ENCODE measurements around the gene SPEG. TPM values are rescaled to one million over a fixed set of nuclear protein-coding genes. Genes with fewer than 3 reads are reported as not detected.
A peak's percentile ranks its signal among the peaks of the same experiment; 100 is the strongest.

SPEG gene
- polyA plus RNA-seq, 3 donors, result not detected

GRCh38 chr2:219443697-219444023 lies 9.0 kb downstream of the SPEG start:
- Mint-ChIP-seq H3K27ac (no peak overlapping the region), H3K4me3 (peak overlapping the region in 1 of 2 donors; percentile 65), H3K9me3 (peaks cover 0 to 9% (median 3%) of the 10 kb centered on the region in 7 donors), H3K36me3 (peaks cover 0 to 3% of the 10 kb centered on the region in 2 donors), H3K4me1 (peaks cover 3% of the 10 kb centered on the region), H3K27me3 (ENCODE audit: low read depth in 3 of 3) (peaks cover 49 to 69% (median 62%) of the 10 kb centered on the region in 3 donors)
- no peak for DNase-seq
- Histone ChIP-seq H3K27ac (ENCODE audit: low read depth in 1 of 2, low read length in 2 of 2) (no peak overlapping the region), H3K9ac (ENCODE audit: insufficient read depth, low read length, poor library complexity, severe bottlenecking) (no peak overlapping the region), H3K4me3 (replicated peaks in 1 of 3; ENCODE audit: low read depth in 2 of 3, low read length in 3 of 3) (no peak overlapping the region), H2AFZ (ENCODE audit: insufficient read depth, low read depth, low read length, poor library complexity, severe bottlenecking) (no peak overlapping the region), H3K27me3 (ENCODE audit: control insufficient read depth in 2 of 2, insufficient read depth in 2 of 2, low read length in 2 of 2) (peaks cover 20 to 74% of the 10 kb centered on the region in 2 donors), H3K4me1 (ENCODE audit: control insufficient read depth in 1 of 2, insufficient read depth in 2 of 2, low read length in 2 of 2) (no peaks in the 10 kb centered on the region), H3K36me3 (replicated peaks in 1 of 2; ENCODE audit: control insufficient read depth in 1 of 2, insufficient read depth in 2 of 2, low read length in 2 of 2) (no peaks in the 10 kb centered on the region), H3K4me2 (replicated peaks; ENCODE audit: extremely low read depth, low read length, poor library complexity, severe bottlenecking) (no peak overlapping the region), H3K9me3 (replicated peaks in 1 of 2; ENCODE audit: control insufficient read depth in 1 of 2, insufficient read depth in 1 of 2, low read length in 2 of 2) (peaks cover 0 to 10% of the 10 kb centered on the region in 2 donors), H4K20me1 (ENCODE audit: insufficient read depth, low read length) (no peaks in the 10 kb centered on the region), H3K79me2 (ENCODE audit: insufficient read depth, low read length) (no peaks in the 10 kb centered on the region)
- 85% methylated on average over 2 of the region's 3 CpGs for WGBS (ENCODE audit: insufficient coverage)
- intact Hi-C loops (cut with micrococcal nuclease), result no loop called here
- TF ChIP-seq CTCF (IDR thresholded peaks at IDR 0.05), result no peak

GRCh38 chr2:219444566-219445091 lies 10.0 kb downstream of the SPEG start:
- intact Hi-C loops (cut with micrococcal nuclease), result no loop called here
- H3K9me3 ChIP-seq (replicated peaks in 1 of 2; ENCODE audit: control insufficient read depth in 1 of 2, insufficient read depth in 1 of 2, low read length in 2 of 2), result peaks cover 0 to 10% of the 10 kb centered on the region in 2 donors
- Mint-ChIP-seq H3K27me3 (ENCODE audit: low read depth in 3 of 3) (peaks cover 54 to 79% (median 71%) of the 10 kb centered on the region in 3 donors), H3K27ac (no peak overlapping the region), H3K4me1 (peaks cover 3% of the 10 kb centered on the region), H3K4me3 (no peak overlapping the region), H3K36me3 (peaks cover 0 to 3% of the 10 kb centered on the region in 2 donors), H3K9me3 (peaks cover 0 to 9% (median 3%) of the 10 kb centered on the region in 7 donors)
- no peaks in the 10 kb centered on the region for H4K20me1 ChIP-seq (ENCODE audit: insufficient read depth, low read length)
- WGBS (ENCODE audit: insufficient coverage), result 91% methylated on average over 23 of the region's 23 CpGs
- peaks cover 24 to 76% of the 10 kb centered on the region in 2 donors for H3K27me3 ChIP-seq (ENCODE audit: control insufficient read depth in 2 of 2, insufficient read depth in 2 of 2, low read length in 2 of 2)
- DNase-seq, result no peak
- no peak overlapping the region for H3K9ac ChIP-seq (ENCODE audit: insufficient read depth, low read length, poor library complexity, severe bottlenecking)
- H3K36me3 ChIP-seq (replicated peaks in 1 of 2; ENCODE audit: control insufficient read depth in 1 of 2, insufficient read depth in 2 of 2, low read length in 2 of 2), result no peaks in the 10 kb centered on the region
- TF ChIP-seq CTCF (IDR thresholded peaks at IDR 0.05), result no peak
- no peak overlapping the region for H3K4me2 ChIP-seq (replicated peaks; ENCODE audit: extremely low read depth, low read length, poor library complexity, severe bottlenecking)
- no peak overlapping the region for H3K4me3 ChIP-seq (replicated peaks in 1 of 3; ENCODE audit: low read depth in 2 of 3, low read length in 3 of 3)
- no peaks in the 10 kb centered on the region for H3K79me2 ChIP-seq (ENCODE audit: insufficient read depth, low read length)
- no peaks in the 10 kb centered on the region for H3K4me1 ChIP-seq (ENCODE audit: control insufficient read depth in 1 of 2, insufficient read depth in 2 of 2, low read length in 2 of 2)
- H2AFZ ChIP-seq (ENCODE audit: insufficient read depth, low read depth, low read length, poor library complexity, severe bottlenecking), result no peak overlapping the region
- H3K27ac ChIP-seq (ENCODE audit: low read depth in 1 of 2, low read length in 2 of 2), result no peak overlapping the region
